Measurements from ENCODE around the gene ST3GAL6. TPM values are rescaled to one million over a fixed set of nuclear protein-coding genes. Genes with fewer than 3 reads are reported as not detected.
"Not testable (repeated sequence)": the region's sequence is repeated elsewhere in the genome, so short reads cannot be mapped to it uniquely, and the experiment has no call there.

Gene ST3GAL6
- total RNA-seq, 1 experiment from 2014 or later, result 4.6 TPM

- DNase-seq (ENCODE audit: low spot score), result no peak
These were observed 38.1 kb downstream of the ST3GAL6 start for GRCh38 chr3:98801043-98801747.

DNA sequence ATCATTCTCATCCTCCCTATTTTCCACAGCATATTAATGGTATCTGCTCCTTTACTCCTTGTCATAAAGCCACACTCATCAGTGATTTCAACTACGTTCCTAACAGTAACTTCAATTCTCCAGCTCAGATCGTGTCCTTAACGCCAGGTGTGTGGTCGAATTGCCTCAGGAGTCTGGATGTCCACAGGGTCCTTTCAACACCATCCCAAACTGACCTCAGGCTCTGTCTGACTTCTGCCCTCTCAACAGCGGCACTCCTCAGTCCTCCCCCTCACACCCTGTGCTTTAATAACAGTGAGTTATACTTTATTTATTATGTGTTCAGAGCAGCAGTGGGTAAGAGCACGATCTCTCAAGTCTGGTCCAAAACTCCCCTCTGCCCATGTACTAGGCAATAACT, 42.4 kb downstream of the ST3GAL6 start:
- DNase-seq (ENCODE audit: low spot score), result no peak

DNA sequence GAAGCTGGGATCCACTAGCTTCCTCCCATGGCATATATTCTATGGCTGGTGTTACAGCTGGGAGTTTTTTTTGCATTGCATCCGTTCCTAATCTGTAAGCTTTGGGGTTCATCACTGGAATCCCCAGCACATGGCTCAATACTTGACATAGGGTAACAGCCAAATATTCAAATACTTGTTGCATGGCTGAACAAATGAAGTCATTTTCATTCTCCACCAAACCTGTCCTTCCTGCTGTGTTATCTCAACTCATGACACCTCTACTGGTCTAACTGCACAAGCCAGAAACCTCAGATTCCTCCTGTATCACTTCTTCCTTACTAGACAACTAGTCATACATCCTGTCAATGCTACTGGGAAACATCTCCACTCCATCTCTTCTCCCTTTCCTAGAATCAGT, 43.4 kb downstream of the ST3GAL6 start:
- no peak for DNase-seq (ENCODE audit: low spot score)

DNA sequence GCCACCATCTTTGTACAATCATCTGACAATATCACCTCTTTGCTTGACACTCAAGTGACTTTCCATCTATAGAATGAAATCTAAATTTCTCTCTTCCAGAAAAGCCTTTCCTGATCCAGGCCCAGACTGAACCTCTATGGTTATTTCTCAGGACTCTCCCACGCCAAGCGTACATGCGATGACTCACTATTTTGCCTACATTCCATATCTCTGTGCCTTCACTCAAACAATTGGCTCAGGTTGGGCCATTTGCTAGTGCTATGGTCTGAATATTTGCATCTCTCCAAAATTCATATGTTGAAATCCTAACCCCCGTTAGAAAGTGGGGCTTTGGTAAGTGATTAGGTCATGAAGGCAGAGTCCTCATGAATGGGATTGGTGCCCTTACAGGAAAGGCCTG, 43.9 kb downstream of the ST3GAL6 start:
- DNase-seq (ENCODE audit: low spot score), result no peak

DNA sequence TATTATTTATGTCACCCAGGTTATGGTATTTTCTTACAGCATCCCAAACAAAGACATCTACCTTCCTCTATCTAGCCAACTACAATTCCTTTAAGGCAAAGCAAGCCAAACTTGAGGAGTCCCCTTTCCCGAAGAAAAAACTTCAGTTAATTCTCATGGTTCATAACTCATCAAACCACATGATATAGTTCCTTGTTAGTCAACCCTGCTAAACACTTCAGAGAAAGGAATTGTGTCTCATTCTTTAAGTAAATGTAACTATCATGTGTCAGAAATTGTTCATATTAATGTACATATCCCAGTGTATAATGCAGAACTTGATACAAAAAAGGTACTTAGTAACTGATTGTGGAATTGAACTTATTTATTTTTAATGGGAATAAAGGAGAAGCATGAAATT, 44.4 kb downstream of the ST3GAL6 start:
- DNase-seq (ENCODE audit: low spot score), result no peak

GRCh38 chr3:98808071-98808470, 44.9 kb downstream of the ST3GAL6 start:
- DNase-seq (ENCODE audit: low spot score), result no peak

GRCh38 chr3:98809557-98809956, 46.4 kb downstream of the ST3GAL6 start:
- DNase-seq (ENCODE audit: low spot score), result no peak

DNA sequence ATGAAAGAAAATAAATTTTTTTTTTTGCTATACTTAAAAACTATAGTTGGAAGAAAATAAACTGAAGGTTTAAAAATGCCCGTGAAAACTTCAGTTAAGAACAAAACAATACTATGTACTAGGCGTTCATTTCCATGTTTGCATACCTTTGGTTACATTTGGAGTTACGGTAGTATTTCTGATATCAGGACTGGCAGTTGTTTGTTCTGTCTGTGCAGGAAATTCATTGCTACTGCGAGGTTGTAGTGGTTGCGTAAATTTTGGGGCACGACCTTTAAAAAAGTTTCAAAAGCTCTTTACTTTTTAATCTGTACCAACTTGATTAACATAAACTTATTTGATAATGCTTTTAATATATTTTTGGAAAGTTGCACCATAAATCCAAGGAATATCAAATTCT, 47.9 kb downstream of the ST3GAL6 start:
- no peak for DNase-seq (ENCODE audit: low spot score)

DNA sequence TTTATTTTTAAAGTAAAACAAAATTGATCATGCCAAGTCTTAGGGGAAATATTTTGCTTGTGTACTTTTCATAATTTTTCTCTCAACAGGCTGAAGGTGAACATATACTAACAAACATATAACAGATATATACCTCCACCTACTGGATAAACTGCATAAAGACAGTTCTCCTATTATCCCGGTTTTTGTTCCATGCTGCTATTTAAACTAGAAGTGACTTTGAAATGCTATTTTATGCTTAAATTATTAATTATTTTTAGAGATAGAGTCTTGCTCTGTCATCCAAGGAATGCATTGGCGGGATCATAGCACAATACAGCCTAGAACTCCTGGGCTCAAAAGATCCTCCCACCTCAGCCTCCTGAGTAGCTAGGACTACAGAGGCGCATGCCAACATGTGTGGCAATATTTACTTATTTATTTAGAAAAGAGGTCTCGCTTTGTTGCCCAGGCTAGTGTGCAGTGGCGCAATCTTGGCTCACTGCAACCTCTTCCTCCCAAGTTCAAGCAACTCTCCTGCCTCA, 49.8 kb downstream of the ST3GAL6 start:
- DNase-seq (ENCODE audit: low spot score), result peak; percentile 29

DNA sequence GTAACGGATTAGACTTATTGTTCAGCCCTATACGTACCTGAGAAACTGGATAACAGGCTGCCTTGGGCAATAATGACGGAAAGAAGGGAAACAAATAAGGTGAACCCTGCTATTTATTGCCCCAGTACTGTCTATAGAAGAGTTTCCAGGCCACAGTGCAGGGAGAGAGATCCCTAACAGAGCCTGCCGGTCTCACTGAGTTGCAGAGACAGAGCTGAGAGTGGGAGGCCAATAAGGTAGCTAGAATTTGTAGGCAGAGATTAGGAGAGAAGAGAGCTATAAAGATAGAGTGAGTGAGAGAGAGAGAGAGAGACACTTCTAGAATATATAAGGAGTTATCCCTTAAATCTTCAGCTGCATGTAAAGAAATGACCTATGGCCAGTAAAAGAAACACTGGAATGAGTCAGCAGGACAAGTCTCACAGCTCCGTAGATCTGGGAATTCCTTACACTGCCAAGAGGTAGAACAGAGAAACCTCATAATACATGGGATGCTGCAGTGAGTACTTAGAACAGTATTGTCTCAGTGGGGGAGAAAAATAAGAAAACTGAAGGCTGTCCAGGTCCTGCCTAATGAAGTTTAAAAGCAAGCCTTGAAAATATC, 51.8 kb downstream of the ST3GAL6 start:
- DNase-seq (ENCODE audit: low spot score), result peak; percentile 34

- peak; percentile 46 for DNase-seq (ENCODE audit: low spot score)
These were observed 54.5 kb downstream of the ST3GAL6 start for GRCh38 chr3:98817547-98818041.

- DNase-seq (ENCODE audit: low spot score), result no peak
These were observed 57.9 kb downstream of the ST3GAL6 start for GRCh38 chr3:98821063-98821462.

DNA sequence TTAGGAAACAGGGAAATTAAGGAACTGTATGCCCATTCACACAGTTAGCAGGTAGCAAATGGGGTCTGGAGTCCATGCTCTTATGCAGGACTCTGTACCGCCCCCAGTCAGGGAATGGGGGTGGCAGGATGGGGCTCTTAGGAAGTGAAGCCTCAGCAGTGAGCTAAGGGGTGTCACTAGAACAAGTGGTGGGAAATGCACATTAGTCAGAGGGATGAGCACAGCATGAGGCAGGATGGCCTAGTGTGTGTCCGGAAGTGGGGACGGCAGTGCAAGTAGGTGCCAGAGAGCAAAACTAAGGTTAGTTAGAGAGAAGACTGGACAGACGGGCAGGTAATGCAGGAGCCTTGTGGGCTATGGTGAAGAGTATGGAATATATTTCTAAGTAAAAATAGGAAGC, 60.7 kb downstream of the ST3GAL6 start:
- DNase-seq (ENCODE audit: low spot score), result no peak

- no peak for DNase-seq (ENCODE audit: low spot score)
These were observed 61.1 kb downstream of the ST3GAL6 start for GRCh38 chr3:98824256-98824655.

GRCh38 chr3:98826126-98826525, 63.0 kb downstream of the ST3GAL6 start:
- no peak for DNase-seq (ENCODE audit: low spot score)

DNA sequence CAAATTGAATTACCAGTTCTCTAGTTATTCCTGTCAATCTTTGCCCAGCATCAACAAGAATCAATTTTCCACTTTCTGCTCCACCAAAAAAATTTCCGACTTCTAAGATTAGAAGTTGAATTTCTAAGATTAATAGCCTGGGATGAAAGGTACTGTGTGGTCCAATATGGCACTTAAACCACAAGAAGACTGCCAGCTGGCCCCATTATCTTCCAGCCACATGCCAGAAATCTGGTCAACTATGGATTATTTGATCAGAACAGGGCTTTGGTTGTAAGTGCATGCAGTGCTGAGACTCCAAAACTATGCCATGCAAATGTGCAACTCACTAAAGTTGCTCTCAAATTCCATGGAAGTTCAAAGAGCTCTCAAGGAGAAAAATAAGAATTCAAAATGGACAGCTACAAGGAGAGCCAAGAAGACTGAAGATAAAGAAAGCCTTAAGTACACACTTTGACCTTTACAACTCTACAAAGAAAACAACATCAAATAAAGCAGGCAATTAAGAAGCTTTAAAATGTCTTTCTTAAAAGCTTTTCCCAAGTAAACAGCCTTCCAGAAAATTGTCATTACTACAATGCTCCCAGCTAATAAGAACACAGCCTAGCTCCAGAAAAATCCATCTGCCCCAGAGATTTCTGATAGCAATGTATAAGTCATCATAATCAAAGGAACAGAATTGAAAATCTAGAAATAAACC, 64.2 kb downstream of the ST3GAL6 start:
- no peak for DNase-seq (ENCODE audit: low spot score)

GRCh38 chr3:98829246-98829832, 66.2 kb downstream of the ST3GAL6 start:
- no peak for DNase-seq (ENCODE audit: low spot score)

DNA sequence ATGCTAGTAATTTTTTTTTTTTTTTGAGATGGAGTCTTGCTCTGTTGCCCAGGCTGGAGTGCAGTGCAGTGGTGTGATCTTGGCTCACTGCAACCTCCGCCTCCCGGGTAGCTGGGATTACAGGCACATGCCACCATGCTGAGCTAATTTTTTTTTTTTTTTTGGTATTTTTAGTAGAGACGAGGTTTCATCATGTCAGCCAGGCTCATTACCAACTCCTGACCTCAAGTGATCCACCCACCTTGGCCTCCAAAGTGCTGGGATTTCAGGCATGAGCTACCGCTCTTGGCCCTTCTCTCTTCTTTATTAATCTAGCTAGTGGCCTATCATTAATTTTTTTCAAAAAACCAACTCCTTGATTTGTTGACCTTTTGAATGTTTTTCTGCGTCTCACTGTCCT, 67.9 kb downstream of the ST3GAL6 start:
- DNase-seq (ENCODE audit: low spot score), result not testable (repeated sequence)

DNA sequence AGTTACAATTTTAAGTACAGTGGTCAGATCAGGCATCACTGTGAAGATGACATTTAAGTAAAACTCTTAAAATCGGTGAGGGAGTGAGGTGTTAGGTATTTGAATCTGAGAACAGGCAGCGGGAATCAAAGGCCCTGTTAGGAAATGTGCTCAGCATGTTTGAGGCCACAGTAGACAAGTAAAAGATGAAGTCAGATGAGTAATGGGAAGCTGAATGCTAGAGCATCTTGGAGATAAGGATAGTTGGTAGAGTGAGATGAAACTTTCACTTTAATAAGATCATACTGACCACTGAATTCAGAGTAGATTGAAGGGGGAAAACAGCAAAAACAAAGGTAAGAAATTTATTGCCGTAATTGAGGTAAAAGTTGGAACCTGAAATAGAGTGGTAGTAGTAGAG, 76.7 kb downstream of the ST3GAL6 start:
- no peak for DNase-seq (ENCODE audit: low spot score)

- DNase-seq (ENCODE audit: low spot score), result no peak
These were observed 80.3 kb downstream of the ST3GAL6 start for GRCh38 chr3:98843266-98843959.

All from H4 (cell line).